HCT116 (cell line): Measurements from ENCODE around the gene METTL17. TPM values are rescaled to one million over a fixed set of nuclear protein-coding genes. Genes with fewer than 3 reads are reported as not detected.
"Not testable (repeated sequence)": the region's sequence is repeated elsewhere in the genome, so short reads cannot be mapped to it uniquely, and the experiment has no call there.

ENCODE experiments used
- ATAC-seq: fragments of 200-7000 bp; cut with Tn5 transposase; 2 replicates; pipeline ENCODE4 v1.9.1; 2020; ENCODE audit warnings: mild to moderate bottlenecking, moderate library complexity
- BruUV-seq: library from RNA; stranded (reverse); fragments of 400-500 nt; replicated peaks from 2 replicates; lab custom pipeline; 2021; lab: Mats Ljungman, UMichigan
- CTCF ChIA-PET: fragments of 300-600 bp; sonication (Branson Sonifier 250); formaldehyde crosslinking; loops from one replicate; lab custom pipeline; 2021; ENCODE audit warnings: antibody characterized with exemption; lab: Charles Lee
- POLR2A ChIA-PET: fragments of 300-600, 350-600 bp; sonication (Branson Sonifier 250); formaldehyde crosslinking; loops from one replicate; lab custom pipeline; 2021; ENCODE audit warnings: antibody characterized with exemption; lab: Charles Lee
- RAD21 ChIA-PET, 2 experiments: fragments of 300-600 bp; sonication (Branson Sonifier 250); formaldehyde crosslinking; loops; one replicate each; lab custom pipeline; 2023; ENCODE audit warnings: low total read pairs in 2 of 2; ENCODE audit not compliant: uncharacterized antibody in 2 of 2, unreplicated experiment in 2 of 2, low non-redundant PET in 1 of 2; lab: Charles Lee
- DNase-seq: peaks from one replicate; pipeline ENCODE4 v3.0.0-alpha.2; 2010; ENCODE audit warnings: low read depth, low spot score
- H2AFZ ChIP-seq: fragments of 200-600 bp; shearing (Covaris generic), sonication (generic); 2 replicates; pipeline ENCODE4 v1.6.1; 2017; ENCODE audit warnings: low read depth, mixed run types, mixed read lengths, antibody characterized with exemption, low read length; ENCODE audit not compliant: poor library complexity, severe bottlenecking
- H3K27ac ChIP-seq: 2 replicates; pipeline ENCODE4 v1.5.1; 2012; ENCODE audit warnings: low read depth, low read length
- H3K27me3 ChIP-seq: fragments of 200-600 bp; sonication (generic); 2 replicates; pipeline ENCODE4 v1.6.1; 2016; ENCODE audit warnings: mixed run types, low read length, mixed read lengths; ENCODE audit not compliant: insufficient read depth
- H3K36me3 ChIP-seq, 2 experiments: fragments of 200-500 bp in 1 of 2; fragments of 200-600 bp in 1 of 2; sonication (Bioruptor generic) in 1 of 2; sonication (generic) in 1 of 2; 2 replicates each; pipeline versions ENCODE4 v1.5.1 to v1.6.1; 2014 to 2016; ENCODE audit warnings: low read length in 2 of 2, inconsistent platforms in 1 of 2, mixed read lengths in 1 of 2, mixed run types in 1 of 2; ENCODE audit not compliant: insufficient read depth in 2 of 2, control insufficient read depth in 1 of 2
- H3K4me1 ChIP-seq, 2 experiments: fragments of 200-600 bp in 1 of 2; sonication (generic) in 1 of 2; 2 replicates each; pipeline versions ENCODE4 v1.5.1 to v1.6.1; 2012 to 2017; ENCODE audit warnings: low read length in 2 of 2, inconsistent platforms in 1 of 2, mild to moderate bottlenecking in 1 of 2, mixed read lengths in 1 of 2, mixed run types in 1 of 2, moderate library complexity in 1 of 2; ENCODE audit not compliant: insufficient read depth in 2 of 2, control insufficient read depth in 1 of 2
- H3K4me2 ChIP-seq: fragments of 200-600 bp; sonication (generic); 2 replicates; pipeline ENCODE4 v1.6.1; 2017; ENCODE audit warnings: mixed run types, low read length, mixed read lengths
- H3K4me3 ChIP-seq, 2 experiments: fragments of 200-600 bp in 1 of 2; sonication (generic) in 1 of 2; replicated peaks in 1 of 2; 2 replicates each; pipeline ENCODE4 v1.5.1; 2011 to 2016; ENCODE audit warnings: low read length in 2 of 2, control low read depth in 1 of 2, low read depth in 1 of 2, mild to moderate bottlenecking in 1 of 2, mixed read lengths in 1 of 2, mixed run types in 1 of 2
- H3K79me2 ChIP-seq: fragments of 200-600 bp; sonication (generic); 2 replicates; pipeline ENCODE4 v1.6.1; 2017; ENCODE audit warnings: mild to moderate bottlenecking, mixed run types, low read length, moderate library complexity, mixed read lengths; ENCODE audit not compliant: insufficient read depth
- H3K9ac ChIP-seq: fragments of 200-600 bp; sonication (generic); 2 replicates; pipeline ENCODE4 v1.6.1; 2016; ENCODE audit warnings: low read length, mixed read lengths
- H3K9me2 ChIP-seq: fragments of 200-600 bp; sonication (generic), shearing (Covaris generic); 2 replicates; pipeline ENCODE4 v1.6.1; 2017; ENCODE audit warnings: mixed run types, mild to moderate bottlenecking, moderate library complexity; ENCODE audit not compliant: insufficient read depth
- H3K9me3 ChIP-seq, 2 experiments: fragments of 200-500 bp in 1 of 2; fragments of 200-600 bp in 1 of 2; sonication (Bioruptor generic) in 1 of 2; sonication (generic) in 1 of 2; 2 replicates each; pipeline ENCODE4 v1.6.1; 2014 to 2017; ENCODE audit warnings: low read length in 2 of 2, mixed read lengths in 2 of 2, inconsistent platforms in 1 of 2, low read depth in 1 of 2, mild to moderate bottlenecking in 1 of 2, mixed run types in 1 of 2, moderate library complexity in 1 of 2; ENCODE audit not compliant: control insufficient read depth in 1 of 2, insufficient read depth in 1 of 2
- H4K20me1 ChIP-seq: fragments of 200-600 bp; sonication (generic), shearing (Covaris generic); 2 replicates; pipeline ENCODE4 v1.6.1; 2017; ENCODE audit warnings: mixed run types, mild to moderate bottlenecking, moderate library complexity; ENCODE audit not compliant: insufficient read depth
- CBX3 ChIP-seq: IDR thresholded peaks from 2 replicates; pipeline ENCODE4 v1.6.1; 2012; ENCODE audit warnings: low read depth
- CEBPB ChIP-seq: IDR thresholded peaks from 2 replicates; pipeline ENCODE4 v1.6.1; 2012; ENCODE audit warnings: low read depth
- EZH2 ChIP-seq: fragments of 200-600 bp; sonication (generic); IDR thresholded peaks from 2 replicates; pipeline ENCODE4 v1.6.1; 2017; ENCODE audit warnings: antibody characterized with exemption, mixed run types
- FOSL1 ChIP-seq: IDR thresholded peaks from 2 replicates; pipeline ENCODE4 v1.6.1; 2012; ENCODE audit warnings: low read depth
- JUND ChIP-seq: IDR thresholded peaks from 2 replicates; pipeline ENCODE4 v1.6.1; 2012
- POLR2A ChIP-seq: IDR thresholded peaks from 2 replicates; pipeline ENCODE4 v1.7.0; 2011; ENCODE audit warnings: borderline replicate concordance; ENCODE audit not compliant: insufficient read depth, insufficient read length; ENCODE audit errors: extremely low read depth
- POLR2AphosphoS5 ChIP-seq: IDR thresholded peaks from 2 replicates; pipeline ENCODE4 v1.6.1; 2011; ENCODE audit warnings: mild to moderate bottlenecking, low read depth, low read length, moderate library complexity
- RAD21 ChIP-seq: IDR thresholded peaks from 2 replicates; pipeline ENCODE4 v1.6.1; 2012; ENCODE audit warnings: low read depth, mild to moderate bottlenecking
- SP1 ChIP-seq: IDR thresholded peaks from 2 replicates; pipeline ENCODE4 v1.6.1; 2012; ENCODE audit warnings: low read depth
- SRF ChIP-seq: IDR thresholded peaks from 2 replicates; pipeline ENCODE4 v1.6.1; 2012; ENCODE audit warnings: low read depth
- TCF7L2 ChIP-seq: IDR thresholded peaks from 2 replicates; pipeline ENCODE4 v1.7.0; 2011; ENCODE audit warnings: borderline replicate concordance, inconsistent platforms; ENCODE audit not compliant: insufficient read depth, insufficient read length; ENCODE audit errors: extremely low read depth
- ZNF274 ChIP-seq: fragments of 200-500 bp; sonication (Bioruptor generic); IDR thresholded peaks from 2 replicates; pipeline ENCODE4 v1.6.1; 2014; ENCODE audit warnings: mild to moderate bottlenecking, low read depth, low read length, inconsistent platforms
- intact Hi-C: fragments of 100-400 bp; cut with micrococcal nuclease; formaldehyde crosslinking; loops from 2 replicates; pipeline ENCODE4 v1.10.0; 2022
- total RNA-seq: library from RNA; stranded (reverse); gene quantifications from one replicate; pipeline ENCODE4 v1.2.1, GENCODE V29; 2021; ENCODE audit not compliant: unreplicated experiment
- TF ChIP-seq, protein P1 (sequence below): IDR thresholded peaks from 2 replicates; pipeline ENCODE4 v1.6.1; 2012; ENCODE audit warnings: low read depth
- TF ChIP-seq, protein P2 (sequence below): IDR thresholded peaks from 2 replicates; pipeline ENCODE4 v1.6.1; 2012

Gene METTL17
- total RNA-seq, 1 experiment from 2014 or later: 93.5 TPM

DNA sequence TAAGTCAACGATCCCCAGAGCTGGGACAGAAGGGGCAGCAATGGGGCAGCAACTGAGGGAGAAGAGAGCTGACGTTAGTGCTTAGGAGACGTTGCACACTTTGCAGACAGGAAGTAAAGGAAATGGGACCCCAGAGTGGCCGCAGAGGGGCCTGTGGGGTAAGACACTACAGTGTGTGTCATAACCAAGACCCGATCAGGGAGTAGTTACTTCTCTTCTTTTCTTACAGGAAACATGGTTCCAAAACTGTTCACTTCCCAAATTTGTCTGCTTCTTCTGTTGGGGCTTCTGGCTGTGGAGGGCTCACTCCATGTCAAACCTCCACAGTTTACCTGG, 34.3 kb upstream of the METTL17 start:
- ATAC-seq, H4K20me1 ChIP-seq, H3K4me3 ChIP-seq, H3K27ac ChIP-seq, H3K9ac ChIP-seq, BruUV-seq, DNase-seq, CTCF ChIA-PET, intact Hi-C loops, POLR2A ChIA-PET, H3K9me3 ChIP-seq, RAD21 ChIA-PET, H3K4me2 ChIP-seq, H3K4me1 ChIP-seq, H3K36me3 ChIP-seq, H3K79me2 ChIP-seq, H3K9me2 ChIP-seq, H2AFZ ChIP-seq: not testable (repeated sequence)
- peaks cover 19% of the 10 kb centered on the region for H3K27me3 ChIP-seq

DNA sequence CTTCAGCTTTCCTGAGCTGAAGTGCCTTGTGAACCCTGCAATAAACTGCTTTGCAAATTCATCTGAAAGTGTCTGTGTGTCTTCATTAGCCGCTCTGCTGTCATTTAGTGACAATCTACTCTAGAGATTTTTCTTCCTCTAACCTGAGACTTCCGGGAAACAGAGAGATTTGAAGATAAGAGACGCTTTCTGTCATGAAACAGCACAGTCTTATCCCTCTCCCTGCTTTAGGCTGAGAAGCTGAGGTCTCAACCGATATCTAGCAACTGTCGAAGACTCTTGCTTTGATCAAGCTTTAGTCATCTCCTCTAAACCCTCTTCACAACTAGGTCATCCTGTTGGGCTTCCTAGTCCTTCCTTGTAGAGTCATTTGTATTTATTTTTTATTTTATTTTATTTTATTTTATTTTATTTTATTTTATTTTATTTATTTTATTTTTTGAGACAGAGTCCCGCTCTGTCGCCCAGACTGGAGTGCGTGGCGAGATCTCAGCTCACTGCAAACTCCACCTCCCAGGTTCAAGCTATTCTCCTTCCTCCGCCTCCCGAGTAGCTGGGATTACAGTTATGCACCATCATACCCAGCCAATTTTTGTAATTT, 33.3 kb upstream of the METTL17 start:
- ChIA-PET RAD21 (no interaction called here), CTCF (no interaction called here), POLR2A (no interaction called here)
- no peak overlapping the region for H2AFZ ChIP-seq
- H3K9ac ChIP-seq: no peak overlapping the region
- H3K79me2 ChIP-seq: no peaks in the 10 kb centered on the region
- no peaks in the 10 kb centered on the region for H3K9me3 ChIP-seq
- BruUV-seq: no TSS peak
- intact Hi-C loops: no loop called here
- no peaks in the 10 kb centered on the region for H3K9me2 ChIP-seq
- no peaks in the 10 kb centered on the region for H3K36me3 ChIP-seq
- peaks cover 19% of the 10 kb centered on the region for H3K27me3 ChIP-seq
- peaks cover 3 to 7% of the 10 kb centered on the region in 2 experiments; a peak in 2 of 4 replicates for H3K4me1 ChIP-seq
- ATAC-seq (no peak), DNase-seq (no peak)
- H4K20me1 ChIP-seq: no peaks in the 10 kb centered on the region
- H3K4me2 ChIP-seq: no peak overlapping the region
- TF ChIP-seq POLR2A: no peak
- TF ChIP-seq TCF7L2: no peak
- TF ChIP-seq CEBPB: no peak
- TF ChIP-seq, protein P1, sequence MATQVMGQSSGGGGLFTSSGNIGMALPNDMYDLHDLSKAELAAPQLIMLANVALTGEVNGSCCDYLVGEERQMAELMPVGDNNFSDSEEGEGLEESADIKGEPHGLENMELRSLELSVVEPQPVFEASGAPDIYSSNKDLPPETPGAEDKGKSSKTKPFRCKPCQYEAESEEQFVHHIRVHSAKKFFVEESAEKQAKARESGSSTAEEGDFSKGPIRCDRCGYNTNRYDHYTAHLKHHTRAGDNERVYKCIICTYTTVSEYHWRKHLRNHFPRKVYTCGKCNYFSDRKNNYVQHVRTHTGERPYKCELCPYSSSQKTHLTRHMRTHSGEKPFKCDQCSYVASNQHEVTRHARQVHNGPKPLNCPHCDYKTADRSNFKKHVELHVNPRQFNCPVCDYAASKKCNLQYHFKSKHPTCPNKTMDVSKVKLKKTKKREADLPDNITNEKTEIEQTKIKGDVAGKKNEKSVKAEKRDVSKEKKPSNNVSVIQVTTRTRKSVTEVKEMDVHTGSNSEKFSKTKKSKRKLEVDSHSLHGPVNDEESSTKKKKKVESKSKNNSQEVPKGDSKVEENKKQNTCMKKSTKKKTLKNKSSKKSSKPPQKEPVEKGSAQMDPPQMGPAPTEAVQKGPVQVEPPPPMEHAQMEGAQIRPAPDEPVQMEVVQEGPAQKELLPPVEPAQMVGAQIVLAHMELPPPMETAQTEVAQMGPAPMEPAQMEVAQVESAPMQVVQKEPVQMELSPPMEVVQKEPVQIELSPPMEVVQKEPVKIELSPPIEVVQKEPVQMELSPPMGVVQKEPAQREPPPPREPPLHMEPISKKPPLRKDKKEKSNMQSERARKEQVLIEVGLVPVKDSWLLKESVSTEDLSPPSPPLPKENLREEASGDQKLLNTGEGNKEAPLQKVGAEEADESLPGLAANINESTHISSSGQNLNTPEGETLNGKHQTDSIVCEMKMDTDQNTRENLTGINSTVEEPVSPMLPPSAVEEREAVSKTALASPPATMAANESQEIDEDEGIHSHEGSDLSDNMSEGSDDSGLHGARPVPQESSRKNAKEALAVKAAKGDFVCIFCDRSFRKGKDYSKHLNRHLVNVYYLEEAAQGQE: no peak
- TF ChIP-seq ZNF274: no peak
- TF ChIP-seq POLR2AphosphoS5: no peak
- no peak for TF ChIP-seq JUND
- TF ChIP-seq, protein P2, sequence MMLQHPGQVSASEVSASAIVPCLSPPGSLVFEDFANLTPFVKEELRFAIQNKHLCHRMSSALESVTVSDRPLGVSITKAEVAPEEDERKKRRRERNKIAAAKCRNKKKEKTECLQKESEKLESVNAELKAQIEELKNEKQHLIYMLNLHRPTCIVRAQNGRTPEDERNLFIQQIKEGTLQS: no peak
- TF ChIP-seq SRF: no peak
- no peak for TF ChIP-seq EZH2
- no peak for TF ChIP-seq RAD21
- TF ChIP-seq CBX3: no peak
- no peak for TF ChIP-seq SP1
- TF ChIP-seq FOSL1: no peak
- TF ChIP-seq, all 23 proteins: peak for 0
- Histone ChIP-seq H3K27ac (no peak overlapping the region), H3K4me3 (no peak overlapping the region)
